Activated CD8-positive, alpha-beta memory T cell treated with anti-CD3 and anti-CD28 coated beads, Interleukin-2, amount 10 ng/mL, durations not matched to agents 7 days and 5 days (primary cell): ENCODE measurements around the gene SELPLG. TPM values are rescaled to one million over a fixed set of nuclear protein-coding genes. Genes with fewer than 3 reads are reported as not detected.

ENCODE experiments used
- ATAC-seq: fragments of 150-1000 bp; cut with Tn5 transposase; one replicate; pipeline ENCODE4 v1.10.0; 2021; ENCODE audit warnings: moderate library complexity
- CTCF ChIA-PET: fragments of 350-600 bp; sonication (Branson Sonifier 250); formaldehyde crosslinking; loops from one replicate; lab custom pipeline; 2021; ENCODE audit warnings: antibody characterized with exemption; lab: Charles Lee
- DNase-seq: peaks from one replicate; pipeline ENCODE4 v3.0.0-alpha.2; 2020
- H3K27ac Mint-ChIP-seq: one replicate; pipeline ENCODE4 v1.8.0; 2021; ENCODE audit warnings: mild to moderate bottlenecking, mixed read lengths
- H3K27me3 Mint-ChIP-seq: one replicate; pipeline ENCODE4 v1.8.0; 2021; ENCODE audit warnings: mixed read lengths
- H3K36me3 Mint-ChIP-seq: one replicate; pipeline ENCODE4 v1.8.0; 2021; ENCODE audit warnings: mild to moderate bottlenecking, mixed read lengths
- H3K4me1 Mint-ChIP-seq: one replicate; pipeline ENCODE4 v1.8.0; 2021; ENCODE audit warnings: mixed read lengths
- H3K4me3 Mint-ChIP-seq: one replicate; pipeline ENCODE4 v1.8.0; 2021; ENCODE audit warnings: mild to moderate bottlenecking, moderate library complexity, mixed read lengths
- H3K9me3 Mint-ChIP-seq: one replicate; pipeline ENCODE4 v1.8.0; 2022; ENCODE audit warnings: low read depth, mixed read lengths
- total RNA-seq, 2 experiments: library from RNA; stranded (reverse); gene quantifications; one replicate each; pipeline ENCODE4 v1.2.3, GENCODE V29; 2021

The SELPLG gene
- total RNA-seq, 2 experiments from 2014 or later, result 148 to 184 TPM

DNA sequence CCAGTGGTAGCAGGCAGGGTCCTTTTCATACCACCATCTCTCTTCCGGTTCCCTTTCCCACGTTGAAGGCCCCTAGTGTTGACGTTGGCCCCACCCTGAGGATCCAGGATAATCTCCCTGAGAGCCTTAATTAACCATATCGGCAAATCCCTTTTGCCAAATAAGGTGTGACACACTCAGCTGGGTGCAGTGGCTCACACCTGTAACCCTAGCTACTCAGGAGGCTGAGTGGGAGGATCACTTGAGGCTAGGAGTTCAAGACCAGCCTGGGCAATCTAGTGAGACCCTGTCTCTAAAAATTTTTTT, 33.0 kb downstream of the SELPLG start:
- DNase-seq (no peak), ATAC-seq (no peak)
- Mint-ChIP-seq H3K27ac (no peak overlapping the region), H3K4me3 (no peak overlapping the region), H3K27me3 (peaks cover 4% of the 10 kb centered on the region), H3K9me3 (no peaks in the 10 kb centered on the region), H3K4me1 (peaks cover 2% of the 10 kb centered on the region), H3K36me3 (no peaks in the 10 kb centered on the region)
- CTCF ChIA-PET, result interaction anchor here (2.1 kb wide), 1 partner anchor 17 kb away, joined by 6 read pairs; no protein-coding TSS in a partner anchor

DNA sequence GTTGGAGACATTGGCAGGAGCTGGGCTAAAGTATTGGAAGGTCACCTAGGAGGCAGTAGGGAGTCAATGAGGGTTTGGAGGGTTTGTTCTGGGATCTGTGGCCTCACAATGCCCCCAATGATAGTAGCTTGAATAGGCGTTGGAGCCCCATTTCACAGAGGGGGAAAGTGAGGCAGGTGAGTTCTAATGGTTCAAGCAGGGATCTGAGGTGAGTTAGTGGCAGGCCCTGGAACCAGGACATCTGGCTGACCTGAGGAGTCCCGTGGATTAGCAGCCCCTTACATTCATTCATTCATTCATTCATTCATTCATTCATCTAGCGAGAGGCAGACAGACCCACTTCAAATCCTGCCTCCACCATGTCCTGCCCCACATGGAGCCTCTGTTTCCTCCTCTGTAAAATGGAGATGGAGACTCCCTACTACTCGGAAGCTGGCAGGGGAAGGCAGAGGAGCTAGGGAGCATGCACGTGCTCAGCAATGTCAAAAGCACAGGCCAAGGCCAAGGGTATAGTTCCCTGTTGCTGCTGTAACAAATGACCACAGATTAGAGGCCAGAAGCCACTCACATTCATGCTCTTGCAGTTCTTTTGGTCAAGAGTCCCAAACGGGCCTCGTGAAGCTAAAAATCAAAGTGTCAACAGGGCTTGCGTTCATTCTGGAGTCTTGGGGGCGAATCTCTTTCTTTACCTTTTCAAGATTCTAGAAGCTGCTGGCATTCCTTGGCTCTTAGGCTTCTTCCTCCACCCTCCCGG, 33.6 kb downstream of the SELPLG start:
- H3K4me1 Mint-ChIP-seq, result no peaks in the 10 kb centered on the region
- H3K9me3 Mint-ChIP-seq, result no peaks in the 10 kb centered on the region
- H3K27me3 Mint-ChIP-seq, result peaks cover 4% of the 10 kb centered on the region
- ATAC-seq (no peak), DNase-seq (no peak)
- CTCF ChIA-PET, result interaction anchor here (2.1 kb wide), 1 partner anchor 18 kb away, joined by 6 read pairs; no protein-coding TSS in a partner anchor
- no peaks in the 10 kb centered on the region for H3K36me3 Mint-ChIP-seq
- H3K4me3 Mint-ChIP-seq, result no peak overlapping the region
- H3K27ac Mint-ChIP-seq, result no peak overlapping the region

DNA sequence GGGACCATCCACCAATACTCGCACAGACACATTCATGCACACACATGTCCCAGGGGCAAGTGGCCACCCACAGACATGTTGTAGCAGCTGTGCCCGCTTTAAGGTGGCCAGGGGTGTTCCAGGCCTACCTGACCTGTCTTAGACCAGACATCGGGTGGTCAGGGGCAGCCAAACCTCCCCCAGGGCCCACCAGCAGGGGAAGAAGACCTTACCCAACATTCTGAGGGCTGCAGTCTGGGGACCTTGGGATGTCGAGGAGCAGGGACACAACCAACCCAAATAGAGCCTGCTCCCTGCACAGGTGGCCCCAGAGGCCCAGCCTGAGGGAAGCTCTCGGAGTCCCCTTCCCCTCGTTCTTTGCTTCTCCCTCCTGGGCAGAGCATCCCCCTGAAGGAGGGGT, 34.2 kb downstream of the SELPLG start:
- H3K27ac Mint-ChIP-seq, result no peak overlapping the region
- H3K27me3 Mint-ChIP-seq, result no peaks in the 10 kb centered on the region
- ATAC-seq, result no peak
- DNase-seq, result no peak
- H3K4me3 Mint-ChIP-seq, result no peak overlapping the region
- no peaks in the 10 kb centered on the region for H3K4me1 Mint-ChIP-seq
- no peaks in the 10 kb centered on the region for H3K36me3 Mint-ChIP-seq
- CTCF ChIA-PET, result interaction anchor here (2.1 kb wide), 1 partner anchor 18 kb away, joined by 6 read pairs; no protein-coding TSS in a partner anchor
- H3K9me3 Mint-ChIP-seq, result no peaks in the 10 kb centered on the region

DNA sequence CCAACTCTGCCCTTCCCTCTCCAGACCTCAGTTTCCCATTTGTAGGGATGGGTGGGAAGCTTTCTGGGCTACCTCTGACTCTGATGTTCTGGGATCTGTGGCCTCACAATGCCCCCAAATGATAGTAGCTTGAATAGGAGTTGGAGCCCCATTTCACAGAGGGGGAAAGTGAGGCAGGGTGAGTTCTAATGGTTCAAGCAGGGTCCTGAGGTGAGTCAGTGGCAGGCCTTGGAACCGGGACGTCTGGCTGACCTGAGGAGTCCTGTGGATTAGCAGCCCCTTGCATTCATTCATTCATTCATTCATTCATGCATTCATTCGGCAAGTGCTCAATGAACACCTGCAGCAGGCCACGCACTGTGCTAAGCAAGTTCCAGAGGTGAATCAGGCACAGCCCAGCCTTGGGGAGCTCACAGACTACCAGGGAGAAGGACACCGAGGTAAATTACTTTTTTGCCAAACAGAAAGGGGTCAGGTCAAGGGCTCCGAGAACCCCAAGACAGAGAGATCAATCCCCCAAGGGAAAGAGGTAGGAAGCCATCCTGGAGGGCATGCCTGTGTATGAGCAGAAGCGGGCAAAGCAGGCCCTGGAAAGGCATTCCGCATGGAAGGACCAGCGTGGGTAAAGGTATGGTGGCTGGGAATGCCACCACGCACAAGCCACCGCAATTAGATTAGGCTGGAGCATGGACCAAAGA, 35.0 kb downstream of the SELPLG start:
- Mint-ChIP-seq H3K27me3 (no peaks in the 10 kb centered on the region), H3K4me3 (no peak overlapping the region), H3K4me1 (no peaks in the 10 kb centered on the region), H3K9me3 (no peaks in the 10 kb centered on the region), H3K27ac (no peak overlapping the region), H3K36me3 (no peaks in the 10 kb centered on the region)
- no peak for DNase-seq
- ATAC-seq, result no peak
- CTCF ChIA-PET, result no interaction called here

DNA sequence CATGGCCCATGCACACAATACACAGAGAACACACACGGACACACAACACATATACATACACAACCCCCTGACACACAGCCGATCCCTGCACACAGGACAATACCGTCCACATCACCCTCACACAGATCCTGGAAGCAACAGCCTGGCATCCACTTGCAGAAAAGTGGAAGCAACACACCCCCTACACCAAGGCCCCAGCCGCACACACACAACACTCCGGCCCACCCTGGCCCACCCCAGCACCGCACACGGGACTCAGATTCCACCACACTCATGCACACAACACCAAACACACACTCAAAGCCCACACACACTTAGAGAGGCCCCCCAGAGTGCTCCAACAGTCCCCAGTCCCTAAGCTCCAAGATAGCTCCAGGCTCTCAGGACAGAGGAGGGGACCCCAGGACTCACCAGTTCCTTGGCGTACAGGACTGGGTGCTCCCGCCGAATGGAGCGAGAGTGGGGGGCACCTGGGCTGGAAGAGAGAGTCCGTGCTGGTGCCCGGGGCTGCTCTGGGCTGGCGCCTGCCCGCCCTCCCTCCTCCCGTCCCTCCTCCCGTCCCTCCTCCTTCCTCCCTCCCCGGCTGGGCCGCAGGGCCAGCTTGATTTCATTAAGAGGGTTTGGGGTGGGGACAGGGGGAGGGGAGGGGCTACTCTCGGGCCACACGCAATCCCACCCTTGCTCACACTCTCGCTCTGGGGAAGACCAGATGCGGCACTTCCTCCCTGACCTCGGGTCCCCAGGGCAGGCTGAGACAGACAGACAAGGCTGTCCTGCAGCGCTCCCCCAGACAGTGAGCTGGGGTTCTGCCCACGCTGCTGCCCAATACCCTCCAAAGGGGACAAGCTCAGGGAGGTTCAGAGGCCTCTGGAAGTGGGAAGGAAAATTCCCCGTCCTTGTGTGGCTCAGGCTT, 35.9 kb downstream of the SELPLG start, which contains the start of gene TMEM119:
TMEM119 (minus strand) TSS at position 526 of the 913 bp plus-strand sequence. CDS start 5,701 bp downstream, outside the sequence.
- ATAC-seq (no peak), DNase-seq (no peak)
- Mint-ChIP-seq H3K9me3 (no peaks in the 10 kb centered on the region), H3K27me3 (no peaks in the 10 kb centered on the region), H3K27ac (no peak within 1 kb of the TSS), H3K4me3 (no peak within 1 kb of the TSS), H3K4me1 (no peaks in the 10 kb centered on the region), H3K36me3 (no peaks in the 10 kb centered on the region)
- CTCF ChIA-PET, result no interaction called here

DNA sequence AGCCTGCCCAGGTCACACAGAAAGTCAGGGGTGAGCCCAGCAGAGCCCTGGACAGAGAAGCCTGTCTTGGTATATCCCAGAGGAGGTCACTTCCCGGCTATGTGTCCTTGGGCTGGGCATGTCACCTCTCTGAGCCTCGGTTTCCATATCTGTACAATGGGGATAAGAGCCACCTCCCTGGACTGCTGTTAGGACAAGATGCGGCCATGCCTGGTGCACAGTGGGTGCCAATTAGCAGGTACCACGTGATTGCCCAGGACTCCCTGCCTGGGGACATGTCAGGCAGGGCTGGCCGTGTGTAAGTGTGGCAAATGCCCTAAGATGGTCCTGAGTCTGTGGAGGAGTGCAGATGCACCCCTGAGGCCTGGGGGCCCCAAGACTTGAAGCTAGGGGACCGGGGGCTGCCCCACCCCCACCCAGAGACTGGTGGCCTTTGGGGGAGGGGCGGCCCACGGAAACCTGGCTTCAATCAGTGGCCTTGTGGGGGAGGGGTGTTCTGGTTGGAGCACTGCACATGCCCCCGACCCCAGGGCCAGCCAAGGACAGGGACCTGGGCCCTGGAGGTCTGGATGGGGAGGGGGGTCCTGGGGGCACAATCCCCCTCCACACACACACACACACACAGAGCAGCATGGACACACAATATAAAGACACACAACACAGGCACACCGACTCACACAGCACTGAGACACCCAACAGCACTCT, 36.7 kb downstream of the SELPLG start:
- CTCF ChIA-PET, result no interaction called here
- no peak for ATAC-seq
- H3K4me3 Mint-ChIP-seq, result no peak overlapping the region
- H3K36me3 Mint-ChIP-seq, result no peaks in the 10 kb centered on the region
- DNase-seq, result no peak
- no peaks in the 10 kb centered on the region for H3K9me3 Mint-ChIP-seq
- no peaks in the 10 kb centered on the region for H3K4me1 Mint-ChIP-seq
- no peak overlapping the region for H3K27ac Mint-ChIP-seq
- no peaks in the 10 kb centered on the region for H3K27me3 Mint-ChIP-seq

DNA sequence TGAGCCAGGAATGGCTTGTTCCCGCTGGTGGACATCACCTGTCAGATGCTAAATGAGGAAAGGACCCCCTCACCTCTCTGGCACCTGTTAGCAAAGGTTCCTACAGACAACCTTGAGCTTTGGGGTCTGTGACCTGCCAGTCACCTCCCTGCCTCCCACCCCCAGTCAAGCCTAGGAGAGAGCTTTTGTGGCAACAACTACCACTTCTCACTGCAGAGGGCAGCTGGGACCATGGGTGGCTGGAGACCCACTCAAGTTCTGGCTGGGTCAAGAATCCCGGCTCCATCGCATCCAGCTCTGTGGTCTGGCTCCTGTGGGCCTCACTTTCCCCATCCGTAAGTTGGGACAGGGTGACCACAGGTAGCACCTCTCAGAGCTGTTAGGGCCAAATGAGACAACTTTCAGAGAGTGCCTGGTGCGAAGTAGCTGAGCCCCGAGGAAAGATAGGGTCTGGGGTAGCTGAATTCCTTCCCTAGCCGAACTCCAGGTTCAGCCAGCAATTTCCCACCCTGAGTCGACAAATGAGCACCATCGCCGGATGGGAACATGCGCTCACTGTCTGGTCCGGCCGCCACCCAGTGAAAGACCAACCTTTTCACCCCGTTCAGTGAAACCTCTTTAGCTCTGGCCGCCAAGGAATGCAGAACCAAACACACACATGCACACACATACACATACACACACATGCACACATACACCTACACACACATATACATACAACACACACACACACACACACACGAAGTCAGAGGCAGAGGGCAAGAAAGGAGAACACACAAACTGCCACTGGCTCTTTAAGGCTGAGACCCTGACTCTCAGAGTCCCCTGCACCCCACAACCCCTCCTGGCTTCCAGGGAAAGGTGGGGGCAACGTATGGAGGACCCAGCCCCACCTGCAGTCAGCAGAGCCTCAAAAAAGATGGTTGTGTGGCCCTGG, 37.7 kb downstream of the SELPLG start:
- H3K4me3 Mint-ChIP-seq, result no peak overlapping the region
- no peaks in the 10 kb centered on the region for H3K36me3 Mint-ChIP-seq
- CTCF ChIA-PET, result interaction anchor here (1.8 kb wide), 1 partner anchor 22 kb away, joined by 5 read pairs; no protein-coding TSS in a partner anchor
- H3K27me3 Mint-ChIP-seq, result no peaks in the 10 kb centered on the region
- no peaks in the 10 kb centered on the region for H3K9me3 Mint-ChIP-seq
- DNase-seq (no peak), ATAC-seq (no peak)
- no peak overlapping the region for H3K27ac Mint-ChIP-seq
- no peaks in the 10 kb centered on the region for H3K4me1 Mint-ChIP-seq

DNA sequence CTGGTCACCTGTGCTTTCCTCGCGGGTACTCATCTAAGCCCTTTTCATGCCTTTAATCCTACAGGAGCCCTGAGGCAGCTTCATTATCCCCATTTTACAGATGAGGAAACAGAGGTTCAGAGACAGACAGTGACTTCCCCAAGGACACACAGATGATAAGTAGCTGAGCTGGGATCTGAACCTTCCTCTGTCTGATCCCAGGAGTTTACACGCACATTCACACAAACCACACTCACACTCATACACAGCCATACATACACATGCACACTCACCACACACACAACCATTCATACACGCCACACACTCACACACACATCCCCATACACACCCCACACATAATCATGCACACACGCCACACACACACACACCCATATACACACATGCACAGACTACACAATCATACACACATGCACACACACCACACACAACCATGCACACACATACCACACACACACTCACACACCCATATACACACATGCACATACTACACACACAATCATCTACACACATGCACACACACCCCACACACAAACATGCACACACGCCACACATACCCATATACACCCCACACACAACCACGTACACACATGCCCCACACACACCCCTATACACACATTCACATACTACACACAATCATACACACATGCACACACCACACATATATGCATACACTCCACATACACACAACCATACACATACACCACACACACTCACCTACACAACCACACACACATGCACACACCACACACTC, 38.6 kb downstream of the SELPLG start:
- Mint-ChIP-seq H3K36me3 (no peaks in the 10 kb centered on the region), H3K4me3 (no peak overlapping the region), H3K27me3 (no peaks in the 10 kb centered on the region), H3K9me3 (no peaks in the 10 kb centered on the region), H3K4me1 (no peaks in the 10 kb centered on the region), H3K27ac (no peak overlapping the region)
- CTCF ChIA-PET, result interaction anchor here (1.8 kb wide), 1 partner anchor 23 kb away, joined by 5 read pairs; no protein-coding TSS in a partner anchor
- DNase-seq, result no peak
- ATAC-seq, result no peak

DNA sequence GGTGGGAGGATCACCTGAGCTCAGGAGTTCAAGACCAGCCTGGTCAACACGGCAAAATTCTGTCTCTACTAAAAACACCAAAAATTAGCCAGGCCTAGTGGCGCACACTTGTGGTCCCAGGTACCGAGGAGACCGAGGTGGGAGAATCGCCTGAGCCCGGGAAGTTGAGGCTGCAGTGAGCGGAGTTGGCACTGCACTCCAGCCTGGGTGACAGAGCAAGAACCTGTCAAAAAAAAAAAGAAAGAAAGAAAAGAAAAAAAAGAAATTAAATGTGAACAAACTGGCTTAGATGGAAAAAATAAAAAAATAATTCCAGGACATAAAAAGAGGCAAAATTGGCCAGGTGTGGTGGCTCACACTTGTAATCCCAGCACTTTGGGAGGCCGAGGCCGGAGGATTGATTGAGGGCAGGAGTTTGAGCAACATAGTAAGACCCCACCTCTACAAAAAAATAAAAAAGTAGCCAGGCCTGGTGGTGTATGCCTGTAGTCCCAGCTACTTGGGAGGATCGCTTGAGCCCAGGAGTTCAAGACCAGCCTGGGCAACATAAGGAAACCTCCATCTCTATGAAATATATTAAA, 39.3 kb downstream of the SELPLG start:
- Mint-ChIP-seq H3K4me1 (no peaks in the 10 kb centered on the region), H3K27ac (no peak overlapping the region), H3K36me3 (no peaks in the 10 kb centered on the region), H3K4me3 (no peak overlapping the region), H3K9me3 (no peaks in the 10 kb centered on the region), H3K27me3 (no peaks in the 10 kb centered on the region)
- DNase-seq (no peak), ATAC-seq (no peak)
- CTCF ChIA-PET, result interaction anchor here (1.2 to 1.8 kb wide), 2 partner anchors 24 kb away, joined by 3 to 5 read pairs; no protein-coding TSS in a partner anchor

DNA sequence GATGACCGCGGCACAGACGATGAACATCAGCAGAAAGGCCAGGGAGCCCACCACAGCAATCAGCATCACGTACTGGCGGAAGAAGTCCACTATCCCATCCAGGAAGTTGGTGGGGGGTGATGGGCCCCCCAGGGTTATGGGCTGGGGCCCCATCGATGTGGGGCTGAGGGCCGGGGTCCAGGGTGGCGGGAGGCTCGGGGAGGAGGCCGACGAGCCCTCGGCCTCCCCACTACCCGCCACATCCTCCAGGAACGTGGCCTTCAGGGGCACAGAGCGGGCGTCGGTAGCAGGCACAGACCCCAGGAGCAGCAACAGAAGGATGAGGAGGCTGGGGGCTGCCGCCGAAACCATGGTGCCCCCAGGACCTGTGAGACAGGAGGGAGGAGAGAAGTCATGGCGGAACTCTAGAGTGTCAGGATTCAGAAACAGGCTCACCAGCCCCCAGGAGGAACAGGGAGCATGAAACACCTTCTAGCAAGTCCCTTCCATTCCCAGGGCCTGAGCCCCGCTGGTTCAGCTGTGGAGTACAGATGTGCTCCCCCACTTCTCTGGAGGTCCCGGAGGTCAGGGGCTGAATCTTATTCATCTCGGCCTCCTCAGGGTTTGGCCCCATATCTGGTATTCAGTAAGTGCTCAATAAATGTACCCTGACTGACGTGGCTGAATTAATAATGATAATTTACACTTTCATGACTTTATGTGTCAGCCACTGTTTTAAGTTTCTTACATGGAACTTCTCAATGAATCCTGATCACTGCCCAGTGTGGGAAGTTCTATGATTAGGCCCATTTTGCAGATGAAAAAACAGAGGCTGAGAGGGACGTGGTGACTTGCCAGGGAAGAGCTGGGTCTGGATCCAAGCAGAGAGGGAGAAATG, 41.4 kb downstream of the SELPLG start:
- no peak for DNase-seq
- Mint-ChIP-seq H3K36me3 (no peaks in the 10 kb centered on the region), H3K27me3 (no peaks in the 10 kb centered on the region), H3K27ac (no peak overlapping the region), H3K4me3 (no peak overlapping the region), H3K9me3 (no peaks in the 10 kb centered on the region), H3K4me1 (no peaks in the 10 kb centered on the region)
- CTCF ChIA-PET, result no interaction called here
- no peak for ATAC-seq
